Kidney (tissue), 14 donors: ENCODE data around the gene SMPDL3A. TPM values are rescaled to one million over a fixed set of nuclear protein-coding genes. Genes with fewer than 3 reads are reported as not detected.

ENCODE experiments used
- DNase-seq, 5 donors: peaks; one replicate each; pipeline ENCODE4 v3.0.0-alpha.2; 2013 to 2020
- FAIRE-seq: peaks from 2 replicates; lab custom pipeline; 2012; peaks lifted over from hg19 to GRCh38; lab: Jason Lieb, UNC
- H3K27ac ChIP-seq, 2 donors: one replicate each; pipeline ENCODE4 v1.7.0; 2013; ENCODE audit warnings: low read depth in 2 of 2, low read length in 2 of 2, inconsistent platforms in 1 of 2
- H3K27me3 ChIP-seq: one replicate; pipeline ENCODE4 v1.7.1; 2013; ENCODE audit warnings: low read length, inconsistent platforms; ENCODE audit not compliant: control insufficient read depth, insufficient read depth
- H3K36me3 ChIP-seq, 3 donors: one replicate each; pipeline versions ENCODE4 v1.7.0 to v1.7.1; 2013; ENCODE audit warnings: low read length in 3 of 3, control low read depth in 1 of 3, inconsistent platforms in 1 of 3; ENCODE audit not compliant: insufficient read depth in 3 of 3, control insufficient read depth in 2 of 3
- H3K4me1 ChIP-seq, 3 donors: one replicate each; pipeline versions ENCODE4 v1.7.0 to v1.7.1; 2013; ENCODE audit warnings: low read length in 3 of 3, inconsistent platforms in 1 of 3, low read depth in 1 of 3; ENCODE audit not compliant: control insufficient read depth in 2 of 3, insufficient read depth in 2 of 3
- H3K4me3 ChIP-seq, 3 donors: one replicate each; pipeline versions ENCODE4 v1.7.0 to v1.8.1; 2013; ENCODE audit warnings: low read length in 3 of 3, control low read depth in 1 of 3, inconsistent platforms in 1 of 3
- H3K9ac ChIP-seq, 3 donors: one replicate each; pipeline versions ENCODE4 v1.7.0 to v1.7.1; 2013; ENCODE audit warnings: low read length in 3 of 3, control low read depth in 1 of 3, inconsistent platforms in 1 of 3
- H3K9me3 ChIP-seq, 3 donors: one replicate each; pipeline versions ENCODE4 v1.7.0 to v1.7.1; 2013; ENCODE audit warnings: low read length in 3 of 3, control low read depth in 1 of 3, inconsistent platforms in 1 of 3; ENCODE audit not compliant: control insufficient read depth in 2 of 3, insufficient read depth in 1 of 3
- CTCF ChIP-seq: IDR thresholded peaks from 3 replicates; pipeline ENCODE4 v1.5.1; 2012; ENCODE audit warnings: mild to moderate bottlenecking, moderate library complexity, borderline replicate concordance; ENCODE audit not compliant: insufficient read depth; ENCODE audit errors: extremely low read depth
- intact Hi-C: fragments of 100-400 bp; cut with DNase I; formaldehyde crosslinking; loops from one replicate; pipeline ENCODE4 v1.11.1; 2022
- polyA plus RNA-seq: library from polyadenylated mRNA; stranded (reverse); fragments of 350-450 nt; fragmentation: Illumina TruSeq; extraction: RNeasy Lipid Tissue Mini Kit (QIAGEN cat#74804); gene quantifications from one replicate; pipeline ENCODE4 v1.2.3, GENCODE V29; 2014; ENCODE audit warnings: low read depth, low replicate concordance; ENCODE audit not compliant: insufficient read depth
- total RNA-seq: library from RNA; stranded (reverse); fragmentation: NEBNext Ultra II Directional; extraction: Animal tissue kit (Norgen Biotek cat#: 25700); gene quantifications from one replicate; pipeline ENCODE4 v1.2.1, GENCODE V29; 2021
- donor health status: control.
- donor health status: control.
- donor health status: control.
- donor health status: control.
- donor health status: control.
- donor health status: DM: yes; HTN: yes; CAD: no.
- donor health status: Normal renal cell carcinoma (clear cell type).

SMPDL3A gene
- total and polyA plus RNA-seq, 2 donors from 2014 or later = 10.7 to 14.1 TPM

DNA sequence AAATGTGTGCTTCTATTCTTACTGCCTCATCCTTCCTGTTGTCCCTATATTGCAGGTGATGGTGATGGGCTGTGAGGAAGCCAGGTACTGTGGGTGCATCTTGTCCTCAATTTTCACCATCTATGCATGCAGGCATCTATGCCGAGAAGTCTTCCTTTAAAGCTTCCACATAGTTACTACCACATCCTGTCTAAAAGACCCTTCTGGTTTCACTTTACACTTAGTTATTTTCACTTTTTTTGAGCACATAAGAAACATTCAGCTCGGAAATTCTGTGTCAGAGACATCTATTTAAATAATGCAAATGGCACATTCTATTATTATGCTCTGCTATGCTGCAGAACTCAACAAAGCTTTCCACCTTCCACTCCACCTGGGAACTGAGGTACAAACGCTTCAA is 37.7 kb upstream of the SMPDL3A start:
- Histone ChIP-seq H3K27me3 (no peaks in the 10 kb centered on the region), H3K9me3 (no peaks in the 10 kb centered on the region), H3K36me3 (no peaks in the 10 kb centered on the region), H3K4me1 (no peaks in the 10 kb centered on the region), H3K9ac (no peak overlapping the region), H3K4me3 (no peak overlapping the region), H3K27ac (no peak overlapping the region)
- no peak for DNase-seq
- no peak for FAIRE-seq
- TF ChIP-seq CTCF = no peak
- intact Hi-C loops = no loop called here

GRCh38 chr6:122752459-122752858 is 36.6 kb upstream of the SMPDL3A start:
- no peaks in the 10 kb centered on the region for H3K36me3 ChIP-seq
- H3K27me3 ChIP-seq = no peaks in the 10 kb centered on the region
- H3K9me3 ChIP-seq = no peaks in the 10 kb centered on the region
- H3K27ac ChIP-seq = no peak overlapping the region
- H3K4me1 ChIP-seq = no peaks in the 10 kb centered on the region
- DNase-seq = no peak
- FAIRE-seq = no peak
- TF ChIP-seq CTCF = no peak
- H3K9ac ChIP-seq = no peak overlapping the region
- no peak overlapping the region for H3K4me3 ChIP-seq
- intact Hi-C loops = no loop called here

DNA sequence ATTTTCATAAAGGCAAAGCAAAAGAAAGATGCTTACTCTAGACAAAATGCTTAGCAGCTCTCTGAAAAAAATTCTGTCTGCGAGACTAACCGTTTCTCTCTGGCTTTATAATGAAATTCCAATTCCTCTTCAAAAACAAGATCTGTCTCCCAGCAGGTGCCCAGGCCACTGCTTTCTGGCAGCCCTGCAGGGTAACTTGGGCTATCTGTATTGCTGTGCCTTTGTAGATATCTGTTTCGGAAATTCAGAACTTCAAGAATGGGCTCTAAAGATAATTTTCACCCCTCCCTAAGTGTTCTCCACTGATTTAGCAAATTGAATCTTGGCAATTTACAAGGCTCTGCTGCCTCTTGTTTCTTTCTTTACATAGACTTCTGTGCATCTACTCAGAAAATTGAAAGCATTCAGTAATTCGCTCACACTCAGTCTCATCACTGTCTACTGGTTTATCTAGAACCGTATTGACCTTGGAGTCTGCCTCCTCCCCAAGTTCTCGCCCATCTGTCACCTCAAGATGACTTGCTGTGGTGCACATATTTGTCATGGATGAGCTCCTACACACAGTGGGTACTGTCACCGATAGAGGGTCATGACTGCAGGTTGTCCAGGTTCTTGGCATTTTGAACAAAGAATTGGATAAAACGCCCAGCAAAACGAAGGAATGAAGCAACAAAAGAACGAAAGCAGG is 35.9 kb upstream of the SMPDL3A start:
- no peak overlapping the region for H3K9ac ChIP-seq
- H3K4me1 ChIP-seq = no peaks in the 10 kb centered on the region
- H3K27ac ChIP-seq = no peak overlapping the region
- TF ChIP-seq CTCF = no peak
- H3K27me3 ChIP-seq = no peaks in the 10 kb centered on the region
- no peaks in the 10 kb centered on the region for H3K36me3 ChIP-seq
- FAIRE-seq (no peak), DNase-seq (no peak)
- intact Hi-C loops = no loop called here
- H3K9me3 ChIP-seq = no peaks in the 10 kb centered on the region
- peak overlapping the region in 1 of 3 donors; percentile 36 for H3K4me3 ChIP-seq

DNA sequence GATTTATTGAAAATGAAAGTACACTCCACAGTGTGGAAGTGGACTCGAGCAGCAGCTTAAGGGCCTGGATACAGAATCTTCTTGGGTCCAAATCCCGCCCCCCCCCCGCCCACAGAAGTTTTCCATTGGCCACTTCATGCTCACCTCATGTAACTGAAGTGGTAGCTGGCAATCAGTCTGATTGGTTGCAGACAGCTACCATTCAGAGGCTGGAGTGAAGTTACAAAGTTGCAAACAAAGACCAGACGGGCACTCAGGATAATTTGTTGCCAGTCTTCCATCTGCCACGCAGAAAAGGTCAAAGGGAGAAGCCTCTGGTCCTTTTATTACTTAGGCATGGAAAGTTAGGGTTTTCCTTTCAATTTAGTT is 35.4 kb upstream of the SMPDL3A start:
- Histone ChIP-seq H3K36me3 (no peaks in the 10 kb centered on the region), H3K27me3 (no peaks in the 10 kb centered on the region), H3K9me3 (no peaks in the 10 kb centered on the region), H3K4me3 (peak overlapping the region in 1 of 3 donors; percentile 36), H3K27ac (no peak overlapping the region), H3K9ac (no peak overlapping the region), H3K4me1 (no peaks in the 10 kb centered on the region)
- no peak for TF ChIP-seq CTCF
- FAIRE-seq (no peak), DNase-seq (no peak)
- intact Hi-C loops = no loop called here
